Renal pelvis (tissue), 12 donors: Measurements from ENCODE around the gene CIB2. TPM values are rescaled to one million over a fixed set of nuclear protein-coding genes. Genes with fewer than 3 reads are reported as not detected.

Experiments
- DNase-seq: peaks from one replicate; pipeline ENCODE4 v3.0.0-alpha.2; 2013
- long read RNA-seq, 16 experiments: transcript quantifications; one replicate each; lab custom pipeline, GENCODE V29; 2026
- polyA plus RNA-seq, 3 donors: library from polyadenylated mRNA; unstranded; fragments of 120-200 nt; gene quantifications; one replicate each; pipeline ENCODE4 v1.2.1, GENCODE V29; 2013; ENCODE audit not compliant: insufficient read length in 3 of 3

CIB2 gene
- 10 to 100 TPM; 32.3 to 41.1 (median 40.1) TPM for polyA plus RNA-seq
- long read RNA-seq, donor 1, transcript CIB2-201 (6 exons, 1,598 nt), result major isoform, 10 of 17 reads
- long read RNA-seq, donor 1, partial matches to known transcripts, result 6 of 17 reads
- long read RNA-seq, donor 1, other reads (novel, unspliced or antisense), result 0 of 17 reads
- long read RNA-seq, donor 2, transcript CIB2-201 (6 exons, 1,598 nt), result major isoform, 17 of 19 reads
- long read RNA-seq, donor 2, partial matches to known transcripts, result 0 of 19 reads
- long read RNA-seq, donor 2, other reads (novel, unspliced or antisense), result 0 of 19 reads
- long read RNA-seq, donor 3, partial matches to known transcripts, result 0 of 8 reads
- long read RNA-seq, donor 3, other reads (novel, unspliced or antisense), result 0 of 8 reads
- long read RNA-seq, donor 4, transcript CIB2-201 (6 exons, 1,598 nt), result major isoform, 15 of 19 reads
- long read RNA-seq, donor 4, partial matches to known transcripts, result 0 of 19 reads
- long read RNA-seq, donor 4, other reads (novel, unspliced or antisense), result 0 of 19 reads
- long read RNA-seq, donor 5, transcript CIB2-201 (6 exons, 1,598 nt), result major isoform, 5 of 5 reads
- long read RNA-seq, donor 5, partial matches to known transcripts, result 0 of 5 reads
- long read RNA-seq, donor 5, other reads (novel, unspliced or antisense), result 0 of 5 reads
- long read RNA-seq, donor 6, transcript CIB2-201 (6 exons, 1,598 nt), result major isoform, 11 of 12 reads
- long read RNA-seq, donor 6, partial matches to known transcripts, result 0 of 12 reads
- long read RNA-seq, donor 6, other reads (novel, unspliced or antisense), result 0 of 12 reads
- long read RNA-seq, donor 7, transcript CIB2-201 (6 exons, 1,598 nt), result major isoform, 11 of 18 reads
- long read RNA-seq, donor 7, partial matches to known transcripts, result 0 of 18 reads
- long read RNA-seq, donor 7, other reads (novel, unspliced or antisense), result 5 of 18 reads
- long read RNA-seq, donor 8, partial matches to known transcripts, result 0 of 1 reads
- long read RNA-seq, donor 8, other reads (novel, unspliced or antisense), result 0 of 1 reads
- long read RNA-seq, donor 9, transcript CIB2-201 (6 exons, 1,598 nt), result major isoform, 12 of 13 reads
- long read RNA-seq, donor 9, partial matches to known transcripts, result 0 of 13 reads
- long read RNA-seq, donor 9, other reads (novel, unspliced or antisense), result 0 of 13 reads
- long read RNA-seq, donor 10, transcript CIB2-201 (6 exons, 1,598 nt), result major isoform, 10 of 12 reads
- long read RNA-seq, donor 10, partial matches to known transcripts, result 0 of 12 reads
- long read RNA-seq, donor 10, other reads (novel, unspliced or antisense), result 0 of 12 reads
- long read RNA-seq, donor 11, transcript CIB2-201 (6 exons, 1,598 nt), result major isoform, 6 of 6 reads
- long read RNA-seq, donor 11, partial matches to known transcripts, result 0 of 6 reads
- long read RNA-seq, donor 11, other reads (novel, unspliced or antisense), result 0 of 6 reads
- long read RNA-seq, donor 12, transcript CIB2-201 (6 exons, 1,598 nt), result major isoform, 9 of 10 reads
- long read RNA-seq, donor 12, partial matches to known transcripts, result 0 of 10 reads
- long read RNA-seq, donor 12, other reads (novel, unspliced or antisense), result 0 of 10 reads
- long read RNA-seq, donor 13, partial matches to known transcripts, result 0 of 4 reads
- long read RNA-seq, donor 13, other reads (novel, unspliced or antisense), result 0 of 4 reads
- long read RNA-seq, donor 14, result 0 reads
- long read RNA-seq, donor 15, result 0 reads
- long read RNA-seq, donor 16, transcript CIB2-201 (6 exons, 1,598 nt), result major isoform, 11 of 14 reads
- long read RNA-seq, donor 16, partial matches to known transcripts, result 0 of 14 reads
- long read RNA-seq, donor 16, other reads (novel, unspliced or antisense), result 0 of 14 reads

- peak; percentile 87 for DNase-seq
Observed at GRCh38 chr15:78131295-78132061, at the start of gene CIB2. Gene CIB2 (minus strand): TSS chr15:78131445. CDS start chr15:78131215, 230 bp downstream.

- DNase-seq, result no peak
Observed at GRCh38 chr15:78179906-78180305, 48.7 kb upstream of the CIB2 start.

GRCh38 chr15:78179286-78179840, 48.1 kb upstream of the CIB2 start:
- DNase-seq, result no peak

GRCh38 chr15:78178064-78178463, 46.8 kb upstream of the CIB2 start:
- DNase-seq, result no peak

- peak; percentile 19 for DNase-seq
Observed at GRCh38 chr15:78177447-78177873, 46.2 kb upstream of the CIB2 start.

- DNase-seq, result no peak
Observed at GRCh38 chr15:78175330-78175729, 44.1 kb upstream of the CIB2 start.

GRCh38 chr15:78174401-78174800, 43.2 kb upstream of the CIB2 start:
- no peak for DNase-seq

- DNase-seq, result no peak
Observed at GRCh38 chr15:78171864-78172472, 40.7 kb upstream of the CIB2 start.

GRCh38 chr15:78170848-78171773, 39.9 kb upstream of the CIB2 start:
- DNase-seq, result no peak

GRCh38 chr15:78168608-78169007, 37.4 kb upstream of the CIB2 start:
- DNase-seq, result no peak

GRCh38 chr15:78167227-78167888, 36.1 kb upstream of the CIB2 start:
- DNase-seq, result no peak

- DNase-seq, result no peak
Observed at GRCh38 chr15:78164010-78164409, 32.8 kb upstream of the CIB2 start.

GRCh38 chr15:78162038-78162437, 30.8 kb upstream of the CIB2 start:
- no peak for DNase-seq

GRCh38 chr15:78159395-78159794, 28.1 kb upstream of the CIB2 start:
- no peak for DNase-seq

- no peak for DNase-seq
Observed at GRCh38 chr15:78157203-78157602, 26.0 kb upstream of the CIB2 start.

GRCh38 chr15:78156653-78157052, 25.4 kb upstream of the CIB2 start:
- DNase-seq, result no peak

- no peak for DNase-seq
Observed at GRCh38 chr15:78155355-78155939, 24.2 kb upstream of the CIB2 start.
